ENCODE measurements around the gene SFT2D2.

Gene SFT2D2

GRCh38 chr1:168227620-168228019 is 1.8 kb downstream of the SFT2D2 start:
- Histone ChIP-seq H4K8ac (ENCODE audit: low read depth, low read length) (no peak overlapping the region), H2AFZ (ENCODE audit: low read length) (no peak overlapping the region), H3K79me1 (ENCODE audit: low read depth, low read length) (peaks cover 4% of the 10 kb centered on the region), H3K9me3 (replicated peaks in 1 of 2; ENCODE audit: control insufficient read depth in 2 of 2, insufficient read depth in 1 of 2, low read depth in 1 of 2, low read length in 2 of 2) (peaks cover 8 to 10% of the 10 kb centered on the region in 2 donors), H2BK12ac (ENCODE audit: low read length) (no peak overlapping the region), H3K27me3 (ENCODE audit: control insufficient read depth in 3 of 3, insufficient read depth in 3 of 3, low read depth in 1 of 3, low read length in 3 of 3) (no peaks in the 10 kb centered on the region), H3K27ac (replicated peaks; ENCODE audit: low read length) (no peak overlapping the region), H3K9ac (ENCODE audit: low read depth, low read length, poor library complexity) (no peak overlapping the region), H3K4ac (ENCODE audit: low read length) (no peak overlapping the region), H2BK5ac (ENCODE audit: low read length) (no peak overlapping the region), H2AK5ac (ENCODE audit: low read depth, low read length) (no peak overlapping the region), H3K4me1 (ENCODE audit: control insufficient read depth in 2 of 2, insufficient read depth in 1 of 2, low read depth in 1 of 2, low read length in 2 of 2) (peaks cover 6 to 7% of the 10 kb centered on the region in 2 donors), H2BK120ac (ENCODE audit: low read depth, low read length) (no peak overlapping the region), H3K4me3 (ENCODE audit: low read length in 2 of 2) (no peak overlapping the region), H3K18ac (ENCODE audit: low read length) (no peak overlapping the region), H4K91ac (ENCODE audit: low read depth, low read length, poor library complexity) (no peak overlapping the region), H3K14ac (ENCODE audit: low read length) (no peak overlapping the region), H3K4me2 (ENCODE audit: insufficient read depth, low read length, poor library complexity, severe bottlenecking) (no peak overlapping the region), H3K36me3 (replicated peaks in 1 of 2; ENCODE audit: control insufficient read depth in 2 of 2, insufficient read depth in 2 of 2, low read length in 2 of 2) (peaks cover 2 to 36% of the 10 kb centered on the region in 2 donors), H3K23ac (ENCODE audit: low read depth, low read length, poor library complexity) (no peak overlapping the region), H2BK15ac (ENCODE audit: low read length) (no peak overlapping the region)
- no peak for DNase-seq (ENCODE audit: low spot score)
- no CpG with 5 or more reads among the region's 7 CpGs for WGBS, 2 donors (ENCODE audit: extremely low coverage in 2 of 2, insufficient read length in 2 of 2, insufficient replicate concordance in 1 of 2)

GRCh38 chr1:168229893-168230292 is 4.1 kb downstream of the SFT2D2 start:
- Histone ChIP-seq H2BK5ac (ENCODE audit: low read length) (no peak overlapping the region), H3K4me2 (ENCODE audit: insufficient read depth, low read length, poor library complexity, severe bottlenecking) (no peak overlapping the region)

GRCh38 chr1:168230709-168231108 is 4.9 kb downstream of the SFT2D2 start:
- H4K8ac ChIP-seq (ENCODE audit: low read depth, low read length), result no peak overlapping the region
- no peak overlapping the region for H3K14ac ChIP-seq (ENCODE audit: low read length)
- no peak overlapping the region for H3K4ac ChIP-seq (ENCODE audit: low read length)
- no peak overlapping the region for H2BK15ac ChIP-seq (ENCODE audit: low read length)
- no peak overlapping the region for H3K9ac ChIP-seq (ENCODE audit: low read depth, low read length, poor library complexity)
- no peak overlapping the region for H3K27ac ChIP-seq (replicated peaks; ENCODE audit: low read length)
- peaks cover 2 to 7% of the 10 kb centered on the region in 2 donors for H3K4me1 ChIP-seq (ENCODE audit: control insufficient read depth in 2 of 2, insufficient read depth in 1 of 2, low read depth in 1 of 2, low read length in 2 of 2)
- no peak for DNase-seq (ENCODE audit: low spot score)
- peak overlapping the region in 1 of 2 donors; percentile 42 for H3K4me3 ChIP-seq (ENCODE audit: low read length in 2 of 2)
- H2BK12ac ChIP-seq (ENCODE audit: low read length), result no peak overlapping the region
- peaks cover 4% of the 10 kb centered on the region for H3K79me1 ChIP-seq (ENCODE audit: low read depth, low read length)
- no peak overlapping the region for H2BK120ac ChIP-seq (ENCODE audit: low read depth, low read length)
- no peak overlapping the region for H4K91ac ChIP-seq (ENCODE audit: low read depth, low read length, poor library complexity)
- no peaks in the 10 kb centered on the region for H3K9me3 ChIP-seq (replicated peaks in 1 of 2; ENCODE audit: control insufficient read depth in 2 of 2, insufficient read depth in 1 of 2, low read depth in 1 of 2, low read length in 2 of 2)
- H3K36me3 ChIP-seq (replicated peaks in 1 of 2; ENCODE audit: control insufficient read depth in 2 of 2, insufficient read depth in 2 of 2, low read length in 2 of 2), result peaks cover 8 to 64% of the 10 kb centered on the region in 2 donors
- no peak overlapping the region for H3K4me2 ChIP-seq (ENCODE audit: insufficient read depth, low read length, poor library complexity, severe bottlenecking)
- H2AK5ac ChIP-seq (ENCODE audit: low read depth, low read length), result no peak overlapping the region
- no peak overlapping the region for H3K23ac ChIP-seq (ENCODE audit: low read depth, low read length, poor library complexity)
- H2BK5ac ChIP-seq (ENCODE audit: low read length), result no peak overlapping the region
- no CpG with 5 or more reads among the region's 3 CpGs for WGBS, 2 donors (ENCODE audit: extremely low coverage in 2 of 2, insufficient read length in 2 of 2, insufficient replicate concordance in 1 of 2)
- H3K27me3 ChIP-seq (ENCODE audit: control insufficient read depth in 3 of 3, insufficient read depth in 3 of 3, low read depth in 1 of 3, low read length in 3 of 3), result no peaks in the 10 kb centered on the region
- H2AFZ ChIP-seq (ENCODE audit: low read length), result no peak overlapping the region
- no peak overlapping the region for H3K18ac ChIP-seq (ENCODE audit: low read length)

More at GRCh38 chr1:168229893-168230292, 4.1 kb downstream of the SFT2D2 start:
- peaks cover 5 to 7% of the 10 kb centered on the region in 2 donors for H3K4me1 ChIP-seq (ENCODE audit: control insufficient read depth in 2 of 2, insufficient read depth in 1 of 2, low read depth in 1 of 2, low read length in 2 of 2)
- H2BK12ac ChIP-seq (ENCODE audit: low read length), result no peak overlapping the region
- H3K4me3 ChIP-seq (ENCODE audit: low read length in 2 of 2), result peak overlapping the region in 1 of 2 donors; percentile 32
- no peak overlapping the region for H3K23ac ChIP-seq (ENCODE audit: low read depth, low read length, poor library complexity)
- no peak overlapping the region for H2AK5ac ChIP-seq (ENCODE audit: low read depth, low read length)
- no peak overlapping the region for H3K9ac ChIP-seq (ENCODE audit: low read depth, low read length, poor library complexity)
- no peak overlapping the region for H3K4ac ChIP-seq (ENCODE audit: low read length)
- no peak overlapping the region for H3K14ac ChIP-seq (ENCODE audit: low read length)
- no peak overlapping the region for H4K91ac ChIP-seq (ENCODE audit: low read depth, low read length, poor library complexity)
- H3K27me3 ChIP-seq (ENCODE audit: control insufficient read depth in 3 of 3, insufficient read depth in 3 of 3, low read depth in 1 of 3, low read length in 3 of 3), result no peaks in the 10 kb centered on the region
- H3K9me3 ChIP-seq (replicated peaks in 1 of 2; ENCODE audit: control insufficient read depth in 2 of 2, insufficient read depth in 1 of 2, low read depth in 1 of 2, low read length in 2 of 2), result no peaks in the 10 kb centered on the region
- no CpG with 5 or more reads among the region's 4 CpGs for WGBS, 2 donors (ENCODE audit: extremely low coverage in 2 of 2, insufficient read length in 2 of 2, insufficient replicate concordance in 1 of 2)
- no peak overlapping the region for H2BK15ac ChIP-seq (ENCODE audit: low read length)
- no peak overlapping the region for H3K27ac ChIP-seq (replicated peaks; ENCODE audit: low read length)
- H4K8ac ChIP-seq (ENCODE audit: low read depth, low read length), result no peak overlapping the region
- peaks cover 5 to 56% of the 10 kb centered on the region in 2 donors for H3K36me3 ChIP-seq (replicated peaks in 1 of 2; ENCODE audit: control insufficient read depth in 2 of 2, insufficient read depth in 2 of 2, low read length in 2 of 2)
- no peak overlapping the region for H3K18ac ChIP-seq (ENCODE audit: low read length)
- no peak overlapping the region for H2AFZ ChIP-seq (ENCODE audit: low read length)
- H3K79me1 ChIP-seq (ENCODE audit: low read depth, low read length), result peaks cover 4% of the 10 kb centered on the region
- DNase-seq (ENCODE audit: low spot score), result no peak
- H2BK120ac ChIP-seq (ENCODE audit: low read depth, low read length), result no peak overlapping the region

GRCh38 chr1:168234846-168235547 is 9.2 kb downstream of the SFT2D2 start:
- Histone ChIP-seq H3K36me3 (replicated peaks in 1 of 2; ENCODE audit: control insufficient read depth in 2 of 2, insufficient read depth in 2 of 2, low read length in 2 of 2) (peaks cover 8 to 94% of the 10 kb centered on the region in 2 donors), H3K9ac (ENCODE audit: low read depth, low read length, poor library complexity) (no peak overlapping the region), H3K9me3 (replicated peaks in 1 of 2; ENCODE audit: control insufficient read depth in 2 of 2, insufficient read depth in 1 of 2, low read depth in 1 of 2, low read length in 2 of 2) (no peaks in the 10 kb centered on the region), H3K4me3 (ENCODE audit: low read length in 2 of 2) (no peak overlapping the region), H4K8ac (ENCODE audit: low read depth, low read length) (no peak overlapping the region), H2BK15ac (ENCODE audit: low read length) (no peak overlapping the region), H2BK5ac (ENCODE audit: low read length) (no peak overlapping the region), H3K14ac (ENCODE audit: low read length) (no peak overlapping the region), H2AFZ (ENCODE audit: low read length) (no peak overlapping the region), H3K4me2 (ENCODE audit: insufficient read depth, low read length, poor library complexity, severe bottlenecking) (no peak overlapping the region), H3K27me3 (ENCODE audit: control insufficient read depth in 3 of 3, insufficient read depth in 3 of 3, low read depth in 1 of 3, low read length in 3 of 3) (no peaks in the 10 kb centered on the region), H2AK5ac (ENCODE audit: low read depth, low read length) (no peak overlapping the region), H4K91ac (ENCODE audit: low read depth, low read length, poor library complexity) (no peak overlapping the region), H3K23ac (ENCODE audit: low read depth, low read length, poor library complexity) (no peak overlapping the region), H3K4me1 (ENCODE audit: control insufficient read depth in 2 of 2, insufficient read depth in 1 of 2, low read depth in 1 of 2, low read length in 2 of 2) (no peaks in the 10 kb centered on the region), H3K4ac (ENCODE audit: low read length) (no peak overlapping the region), H3K18ac (ENCODE audit: low read length) (no peak overlapping the region), H3K79me1 (ENCODE audit: low read depth, low read length) (no peaks in the 10 kb centered on the region), H2BK120ac (ENCODE audit: low read depth, low read length) (no peak overlapping the region), H2BK12ac (ENCODE audit: low read length) (no peak overlapping the region), H3K27ac (replicated peaks; ENCODE audit: low read length) (no peak overlapping the region)
- no peak for DNase-seq (ENCODE audit: low spot score)
- no CpG with 5 or more reads among the region's 8 CpGs for WGBS, 2 donors (ENCODE audit: extremely low coverage in 2 of 2, insufficient read length in 2 of 2, insufficient replicate concordance in 1 of 2)
